H1 (cell line): ENCODE results near the gene ARID5B.

Experiments used
- CREB1 ChIP-seq: IDR thresholded peaks from 2 replicates; pipeline ENCODE4 v1.6.1; 2012; ENCODE audit warnings: inconsistent platforms
- EP300 ChIP-seq, 2 experiments: IDR thresholded peaks; 1 replicate in 1 of 2; 2 replicates in 1 of 2; pipeline ENCODE4 v1.6.1; 2011 to 2012; ENCODE audit warnings: low read depth in 2 of 2, low read length in 2 of 2, mild to moderate bottlenecking in 2 of 2, borderline replicate concordance in 1 of 2, inconsistent platforms in 1 of 2, moderate library complexity in 1 of 2
- JUND ChIP-seq: IDR thresholded peaks from 2 replicates; pipeline ENCODE4 v1.6.1; 2011; ENCODE audit warnings: mild to moderate bottlenecking, improper control_type of control experiment, low read length
- POLR2A ChIP-seq, 2 experiments: IDR thresholded peaks; 1 replicate in 1 of 2; 2 replicates in 1 of 2; pipeline ENCODE4 v1.6.1; 2011; ENCODE audit warnings: low read depth in 2 of 2, low read length in 2 of 2, mild to moderate bottlenecking in 2 of 2; ENCODE audit errors: control extremely low read depth in 1 of 2
- POLR2AphosphoS5 ChIP-seq: IDR thresholded peaks from 2 replicates; pipeline ENCODE4 v1.6.1; 2011; ENCODE audit warnings: low read depth, low read length
- SP1 ChIP-seq: IDR thresholded peaks from 2 replicates; pipeline ENCODE4 v1.6.1; 2011; ENCODE audit warnings: low read depth, low read length
- SP4 ChIP-seq: IDR thresholded peaks from 2 replicates; pipeline ENCODE4 v1.6.1; 2012; ENCODE audit warnings: low read length, inconsistent platforms
- ZNF274 ChIP-seq: IDR thresholded peaks from 2 replicates; pipeline ENCODE4 v1.7.0; 2012; ENCODE audit warnings: low read length, borderline replicate concordance; ENCODE audit errors: extremely low read depth
- TF ChIP-seq, protein P1 (sequence below), 3 experiments: IDR thresholded peaks; 1 replicate in 2 of 3; 2 replicates in 1 of 3; pipeline versions ENCODE4 v1.5.1 to v1.6.1; 2011; ENCODE audit warnings: low read length in 3 of 3, mild to moderate bottlenecking in 3 of 3, inconsistent platforms in 2 of 3, low read depth in 1 of 3, moderate library complexity in 1 of 3; ENCODE audit not compliant: insufficient read depth in 1 of 3; ENCODE audit errors: control extremely low read depth in 1 of 3
- TF ChIP-seq, protein P2 (sequence below): IDR thresholded peaks from 2 replicates; pipeline ENCODE4 v1.6.1; 2012; ENCODE audit warnings: low read length, inconsistent platforms

DNA sequence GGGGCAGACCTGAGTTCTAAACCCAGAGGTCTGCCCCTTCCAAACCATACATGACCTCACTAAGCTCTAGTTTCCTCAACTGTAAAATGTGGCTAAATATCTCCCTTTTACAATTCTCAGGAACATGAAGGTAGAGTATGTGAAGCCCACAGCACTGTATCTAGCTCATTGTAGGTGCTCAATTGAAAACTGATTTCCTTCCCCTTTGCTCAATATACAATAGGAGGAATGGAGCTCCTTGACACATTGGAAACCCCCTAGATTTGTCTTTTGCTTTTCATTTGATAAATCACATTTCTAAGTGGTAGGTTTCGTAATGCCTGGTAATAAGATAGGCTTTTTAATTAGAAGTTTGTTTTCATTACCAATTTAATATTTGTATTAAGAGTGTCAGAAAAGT lies 153.3 kb downstream of the ARID5B start:
- TF ChIP-seq POLR2AphosphoS5 (no peak), CREB1 (no peak), ZNF274 (no peak), SP1 (no peak), EP300 (IDR thresholded peaks at IDR 0.05; ENCODE audit: borderline replicate concordance in 1 of 2, low read depth in 2 of 2, low read length in 2 of 2) (no peak), JUND (no peak), SP4 (no peak), POLR2A (IDR thresholded peaks at IDR 0.05; ENCODE audit: control extremely low read depth in 1 of 2, low read depth in 2 of 2, low read length in 2 of 2) (no peak)
- TF ChIP-seq, protein P1, sequence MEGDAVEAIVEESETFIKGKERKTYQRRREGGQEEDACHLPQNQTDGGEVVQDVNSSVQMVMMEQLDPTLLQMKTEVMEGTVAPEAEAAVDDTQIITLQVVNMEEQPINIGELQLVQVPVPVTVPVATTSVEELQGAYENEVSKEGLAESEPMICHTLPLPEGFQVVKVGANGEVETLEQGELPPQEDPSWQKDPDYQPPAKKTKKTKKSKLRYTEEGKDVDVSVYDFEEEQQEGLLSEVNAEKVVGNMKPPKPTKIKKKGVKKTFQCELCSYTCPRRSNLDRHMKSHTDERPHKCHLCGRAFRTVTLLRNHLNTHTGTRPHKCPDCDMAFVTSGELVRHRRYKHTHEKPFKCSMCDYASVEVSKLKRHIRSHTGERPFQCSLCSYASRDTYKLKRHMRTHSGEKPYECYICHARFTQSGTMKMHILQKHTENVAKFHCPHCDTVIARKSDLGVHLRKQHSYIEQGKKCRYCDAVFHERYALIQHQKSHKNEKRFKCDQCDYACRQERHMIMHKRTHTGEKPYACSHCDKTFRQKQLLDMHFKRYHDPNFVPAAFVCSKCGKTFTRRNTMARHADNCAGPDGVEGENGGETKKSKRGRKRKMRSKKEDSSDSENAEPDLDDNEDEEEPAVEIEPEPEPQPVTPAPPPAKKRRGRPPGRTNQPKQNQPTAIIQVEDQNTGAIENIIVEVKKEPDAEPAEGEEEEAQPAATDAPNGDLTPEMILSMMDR (IDR thresholded peaks at IDR 0.05; ENCODE audit: control extremely low read depth in 1 of 3, insufficient read depth in 1 of 3, low read depth in 1 of 3, low read length in 3 of 3), result no peak
- TF ChIP-seq, protein P2, sequence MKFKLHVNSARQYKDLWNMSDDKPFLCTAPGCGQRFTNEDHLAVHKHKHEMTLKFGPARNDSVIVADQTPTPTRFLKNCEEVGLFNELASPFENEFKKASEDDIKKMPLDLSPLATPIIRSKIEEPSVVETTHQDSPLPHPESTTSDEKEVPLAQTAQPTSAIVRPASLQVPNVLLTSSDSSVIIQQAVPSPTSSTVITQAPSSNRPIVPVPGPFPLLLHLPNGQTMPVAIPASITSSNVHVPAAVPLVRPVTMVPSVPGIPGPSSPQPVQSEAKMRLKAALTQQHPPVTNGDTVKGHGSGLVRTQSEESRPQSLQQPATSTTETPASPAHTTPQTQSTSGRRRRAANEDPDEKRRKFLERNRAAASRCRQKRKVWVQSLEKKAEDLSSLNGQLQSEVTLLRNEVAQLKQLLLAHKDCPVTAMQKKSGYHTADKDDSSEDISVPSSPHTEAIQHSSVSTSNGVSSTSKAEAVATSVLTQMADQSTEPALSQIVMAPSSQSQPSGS, result no peak
